Mesenchymal stem cell (in vitro differentiated cells and primary cell): ENCODE measurements around the gene HS3ST2.

ENCODE experiments used
- DNase-seq: peaks from one replicate; pipeline ENCODE4 v3.0.0-alpha.2; 2013
- H2AFZ ChIP-seq: one replicate; pipeline ENCODE4 v1.6.1; 2013; ENCODE audit warnings: low read depth, mild to moderate bottlenecking, control low read depth, inconsistent platforms, low read length, moderate library complexity
- H2AK5ac ChIP-seq: 2 replicates; pipeline ENCODE4 v1.6.1; 2013; ENCODE audit warnings: low read length, moderate library complexity, mild to moderate bottlenecking, inconsistent platforms; ENCODE audit not compliant: severe bottlenecking
- H2BK120ac ChIP-seq: one replicate; pipeline ENCODE4 v1.6.1; 2013; ENCODE audit warnings: low read depth, mild to moderate bottlenecking, inconsistent platforms, low read length, moderate library complexity
- H2BK12ac ChIP-seq, 2 experiments: one replicate each; pipeline ENCODE4 v1.6.1; 2013; ENCODE audit warnings: inconsistent platforms in 2 of 2, low read length in 2 of 2, mild to moderate bottlenecking in 2 of 2, moderate library complexity in 2 of 2, control low read depth in 1 of 2
- H2BK15ac ChIP-seq: one replicate; pipeline ENCODE4 v1.6.1; 2013; ENCODE audit warnings: mild to moderate bottlenecking, low read depth, inconsistent platforms; ENCODE audit not compliant: poor library complexity, severe bottlenecking
- H2BK5ac ChIP-seq: 2 replicates; pipeline ENCODE4 v1.6.1; 2013; ENCODE audit warnings: low read depth, mild to moderate bottlenecking, low read length, control low read depth, inconsistent platforms; ENCODE audit not compliant: poor library complexity, severe bottlenecking
- H3K14ac ChIP-seq, 2 experiments: one replicate each; pipeline ENCODE4 v1.6.1; 2013; ENCODE audit warnings: inconsistent platforms in 2 of 2, low read length in 2 of 2, control low read depth in 1 of 2, mild to moderate bottlenecking in 1 of 2, moderate library complexity in 1 of 2
- H3K18ac ChIP-seq, 2 experiments: one replicate each; pipeline ENCODE4 v1.6.1; 2013; ENCODE audit warnings: inconsistent platforms in 2 of 2, low read length in 2 of 2, control low read depth in 1 of 2, low read depth in 1 of 2, mild to moderate bottlenecking in 1 of 2
- H3K23ac ChIP-seq, 2 experiments: one replicate each; pipeline ENCODE4 v1.6.1; 2013; ENCODE audit warnings: inconsistent platforms in 2 of 2, low read length in 2 of 2, mild to moderate bottlenecking in 2 of 2, moderate library complexity in 2 of 2, control low read depth in 1 of 2
- H3K27ac ChIP-seq: 2 replicates; pipeline ENCODE4 v1.5.1; 2013; ENCODE audit warnings: mild to moderate bottlenecking, moderate library complexity, low read length, control low read depth, inconsistent platforms; ENCODE audit not compliant: poor library complexity, severe bottlenecking
- H3K27me3 ChIP-seq, 2 experiments: 2 replicates each; pipeline versions ENCODE4 v1.6.1 to v1.7.0; 2013; ENCODE audit warnings: low read length in 2 of 2, mild to moderate bottlenecking in 2 of 2, moderate library complexity in 2 of 2, control low read depth in 1 of 2, inconsistent platforms in 1 of 2; ENCODE audit not compliant: control insufficient read depth in 1 of 2, insufficient read depth in 1 of 2
- H3K36me3 ChIP-seq, 2 experiments: 2 replicates each; pipeline versions ENCODE4 v1.6.1 to v1.7.0; 2013; ENCODE audit warnings: low read length in 2 of 2, control low read depth in 1 of 2, inconsistent platforms in 1 of 2, low read depth in 1 of 2, mild to moderate bottlenecking in 1 of 2; ENCODE audit not compliant: insufficient read depth in 2 of 2, control insufficient read depth in 1 of 2
- H3K4ac ChIP-seq, 2 experiments: one replicate each; pipeline ENCODE4 v1.6.1; 2013; ENCODE audit warnings: inconsistent platforms in 2 of 2, low read length in 2 of 2, mild to moderate bottlenecking in 2 of 2, moderate library complexity in 2 of 2, control low read depth in 1 of 2, low read depth in 1 of 2
- H3K4me1 ChIP-seq: 2 replicates; pipeline ENCODE4 v1.6.1; 2013; ENCODE audit warnings: low read depth, low read length, control low read depth; ENCODE audit not compliant: control insufficient read depth, insufficient read depth
- H3K4me2 ChIP-seq: 2 replicates; pipeline ENCODE4 v1.6.1; 2013; ENCODE audit warnings: low read length, mild to moderate bottlenecking, inconsistent platforms; ENCODE audit not compliant: poor library complexity, severe bottlenecking
- H3K4me3 ChIP-seq, 2 experiments: 2 replicates each; pipeline versions ENCODE4 v1.5.1 to v1.7.0; 2013; ENCODE audit warnings: low read length in 2 of 2, mild to moderate bottlenecking in 2 of 2, control low read depth in 1 of 2, low read depth in 1 of 2; ENCODE audit not compliant: insufficient read depth in 1 of 2
- H3K79me1 ChIP-seq: replicated peaks from 2 replicates; pipeline ENCODE4 v1.6.1; 2013; ENCODE audit warnings: mild to moderate bottlenecking, control low read depth, low read length, inconsistent platforms; ENCODE audit not compliant: poor library complexity, severe bottlenecking
- H3K9ac ChIP-seq: 2 replicates; pipeline ENCODE4 v1.7.0; 2013; ENCODE audit warnings: mild to moderate bottlenecking, low read length, moderate library complexity
- H3K9me3 ChIP-seq: 2 replicates; pipeline ENCODE4 v1.7.0; 2013; ENCODE audit warnings: mild to moderate bottlenecking, low read length; ENCODE audit not compliant: control insufficient read depth
- H4K8ac ChIP-seq: one replicate; pipeline ENCODE4 v1.6.1; 2013; ENCODE audit warnings: inconsistent platforms, mild to moderate bottlenecking, low read length, moderate library complexity
- H4K91ac ChIP-seq: one replicate; pipeline ENCODE4 v1.6.1; 2013; ENCODE audit warnings: mild to moderate bottlenecking, low read length, inconsistent platforms
- WGBS: methylation state at CpG from one replicate; pipeline ENCODE4 v1.1.7; 2013; ENCODE audit warnings: mixed read lengths; 5-methylcytosine and 5-hydroxymethylcytosine counted together

HS3ST2 gene

GRCh38 chr16:22927306-22927705, 113.3 kb downstream of the HS3ST2 start:
- Histone ChIP-seq H3K4me2 (no peak overlapping the region), H3K79me1 (no peaks in the 10 kb centered on the region), H2BK5ac (no peak overlapping the region), H2BK15ac (no peak overlapping the region), H3K14ac (no peak overlapping the region), H2AFZ (no peak overlapping the region), H3K4me3 (no peak overlapping the region), H2BK120ac (no peak overlapping the region), H3K9ac (no peak overlapping the region), H3K4ac (no peak overlapping the region), H3K9me3 (no peaks in the 10 kb centered on the region), H3K27ac (no peak overlapping the region), H2BK12ac (no peak overlapping the region), H2AK5ac (no peak overlapping the region), H3K23ac (no peak overlapping the region), H3K4me1 (no peaks in the 10 kb centered on the region), H4K91ac (no peak overlapping the region), H3K18ac (no peak overlapping the region), H3K27me3 (peaks cover 0 to 28% of the 10 kb centered on the region in 2 experiments), H3K36me3 (no peaks in the 10 kb centered on the region), H4K8ac (no peak overlapping the region)
- WGBS, result 29% methylated on average over 2 of the region's 3 CpGs
- no peak for DNase-seq

- Histone ChIP-seq H3K9ac (no peak overlapping the region), H2AFZ (no peak overlapping the region), H2BK15ac (no peak overlapping the region), H3K79me1 (no peaks in the 10 kb centered on the region), H3K14ac (no peak overlapping the region), H3K4me1 (no peaks in the 10 kb centered on the region), H3K23ac (no peak overlapping the region), H2BK12ac (no peak overlapping the region), H2AK5ac (no peak overlapping the region), H2BK5ac (no peak overlapping the region), H3K18ac (no peak overlapping the region), H2BK120ac (no peak overlapping the region), H3K9me3 (no peaks in the 10 kb centered on the region), H3K4me3 (no peak overlapping the region), H3K36me3 (no peaks in the 10 kb centered on the region), H3K4me2 (no peak overlapping the region), H3K27ac (no peak overlapping the region), H3K27me3 (peaks cover 0 to 41% of the 10 kb centered on the region in 2 experiments), H3K4ac (no peak overlapping the region), H4K8ac (no peak overlapping the region), H4K91ac (no peak overlapping the region)
- no peak for DNase-seq
- WGBS, result 59% methylated on average over 2 of the region's 5 CpGs
Measured at GRCh38 chr16:22928882-22929435, 115.0 kb downstream of the HS3ST2 start.

GRCh38 chr16:22929461-22929860, 115.5 kb downstream of the HS3ST2 start:
- H4K91ac ChIP-seq, result no peak overlapping the region
- H3K14ac ChIP-seq, result no peak overlapping the region
- no peak for DNase-seq
- no peaks in the 10 kb centered on the region for H3K9me3 ChIP-seq
- H3K4me1 ChIP-seq, result no peaks in the 10 kb centered on the region
- H2BK5ac ChIP-seq, result no peak overlapping the region
- no peak overlapping the region for H3K9ac ChIP-seq
- H2BK15ac ChIP-seq, result no peak overlapping the region
- no peak overlapping the region for H3K4me3 ChIP-seq
- H2AK5ac ChIP-seq, result no peak overlapping the region
- no peak overlapping the region for H3K18ac ChIP-seq
- H3K4ac ChIP-seq, result no peak overlapping the region
- no peak overlapping the region for H3K23ac ChIP-seq
- H3K36me3 ChIP-seq, result no peaks in the 10 kb centered on the region
- H3K27ac ChIP-seq, result no peak overlapping the region
- H3K79me1 ChIP-seq, result no peaks in the 10 kb centered on the region
- peaks cover 0 to 36% of the 10 kb centered on the region in 2 experiments for H3K27me3 ChIP-seq
- H3K4me2 ChIP-seq, result no peak overlapping the region
- H2BK120ac ChIP-seq, result no peak overlapping the region
- 60% methylated on average over 3 of the region's 3 CpGs for WGBS
- no peak overlapping the region for H4K8ac ChIP-seq
- no peak overlapping the region for H2BK12ac ChIP-seq
- no peak overlapping the region for H2AFZ ChIP-seq

GRCh38 chr16:22932032-22932771, 118.2 kb downstream of the HS3ST2 start:
- no peak overlapping the region for H3K27ac ChIP-seq
- no peak overlapping the region for H3K18ac ChIP-seq
- H3K4me1 ChIP-seq, result no peaks in the 10 kb centered on the region
- H4K8ac ChIP-seq, result no peak overlapping the region
- no peak for DNase-seq
- peaks cover 0 to 35% of the 10 kb centered on the region in 2 experiments for H3K27me3 ChIP-seq
- H2BK12ac ChIP-seq, result no peak overlapping the region
- H3K4ac ChIP-seq, result no peak overlapping the region
- no peak overlapping the region for H2AK5ac ChIP-seq
- no peak overlapping the region for H3K23ac ChIP-seq
- no peak overlapping the region for H2BK120ac ChIP-seq
- no peak overlapping the region for H3K4me3 ChIP-seq
- H2AFZ ChIP-seq, result no peak overlapping the region
- no peak overlapping the region for H4K91ac ChIP-seq
- H3K9me3 ChIP-seq, result no peaks in the 10 kb centered on the region
- no peak overlapping the region for H3K4me2 ChIP-seq
- no peaks in the 10 kb centered on the region for H3K79me1 ChIP-seq
- no peak overlapping the region for H2BK5ac ChIP-seq
- no peaks in the 10 kb centered on the region for H3K36me3 ChIP-seq
- H2BK15ac ChIP-seq, result no peak overlapping the region
- no peak overlapping the region for H3K9ac ChIP-seq
- no peak overlapping the region for H3K14ac ChIP-seq
- 53% methylated on average over 7 of the region's 8 CpGs for WGBS
